ENCODE results near the gene SEPTIN6. TPM values are rescaled to one million over a fixed set of nuclear protein-coding genes. Genes with fewer than 3 reads are reported as not detected.
A peak's percentile ranks its signal among the peaks of the same experiment; 100 is the strongest.

Gene SEPTIN6
- total RNA-seq, 2 experiments from 2014 or later: 132 to 134 TPM

GRCh38 chrX:119695535-119696050 is 2.6 kb upstream of the SEPTIN6 start:
- Histone ChIP-seq H3K4me3 (ENCODE audit: low read length) (no peak overlapping the region), H3K9me3 (ENCODE audit: control insufficient read depth in 1 of 2, insufficient read depth in 1 of 2, low read length in 2 of 2) (no peaks in the 10 kb centered on the region), H3K36me3 (ENCODE audit: insufficient read depth, low read length) (no peaks in the 10 kb centered on the region), H3K27me3 (ENCODE audit: control insufficient read depth in 1 of 2, insufficient read depth in 2 of 2, low read length in 2 of 2) (no peaks in the 10 kb centered on the region), H3K27ac (ENCODE audit: low read depth in 1 of 2, low read length in 2 of 2) (no peak overlapping the region), H3K4me1 (ENCODE audit: insufficient read depth, low read length) (peaks cover 15% of the 10 kb centered on the region)
- Mint-ChIP-seq H3K4me1 (ENCODE audit: low read depth) (peaks cover 6% of the 10 kb centered on the region), H3K4me3 (peak overlapping the region; percentile 72), H3K27me3 (no peaks in the 10 kb centered on the region), H3K36me3 (ENCODE audit: low read depth) (peaks cover 20% of the 10 kb centered on the region), H3K9me3 (no peaks in the 10 kb centered on the region), H3K27ac (peak overlapping the region; percentile 45)
- TF ChIP-seq CTCF (IDR thresholded peaks at IDR 0.05): no peak
- DNase-seq: no peak
- ChIA-PET POLR2A (no interaction called here), CTCF (interaction anchor here (1.7 kb wide), 1 partner anchor 42 kb away, joined by 8 read pairs; no protein-coding TSS in a partner anchor)
- intact Hi-C loops (cut with DNase I, micrococcal nuclease): loop anchor here (5.0 to 10.0 kb wide), 2 partner anchors 37 to 91 kb away; partner anchors contain the start of gene NKRF (in 1 of the 2)
- ATAC-seq (ENCODE audit: poor library complexity): no peak

- Mint-ChIP-seq H3K27me3 (no peaks in the 10 kb centered on the region), H3K27ac (peak overlapping the region; percentile 67), H3K36me3 (ENCODE audit: low read depth) (peaks cover 25% of the 10 kb centered on the region), H3K4me1 (ENCODE audit: low read depth) (peaks cover 10% of the 10 kb centered on the region), H3K9me3 (no peaks in the 10 kb centered on the region), H3K4me3 (peak overlapping the region; percentile 54)
- ATAC-seq (ENCODE audit: poor library complexity): no peak
- Histone ChIP-seq H3K36me3 (ENCODE audit: insufficient read depth, low read length) (no peaks in the 10 kb centered on the region), H3K4me1 (ENCODE audit: insufficient read depth, low read length) (peaks cover 15% of the 10 kb centered on the region), H3K27me3 (ENCODE audit: control insufficient read depth in 1 of 2, insufficient read depth in 2 of 2, low read length in 2 of 2) (no peaks in the 10 kb centered on the region), H3K4me3 (ENCODE audit: low read length) (no peak overlapping the region), H3K9me3 (ENCODE audit: control insufficient read depth in 1 of 2, insufficient read depth in 1 of 2, low read length in 2 of 2) (no peaks in the 10 kb centered on the region), H3K27ac (ENCODE audit: low read depth in 1 of 2, low read length in 2 of 2) (no peak overlapping the region)
- ChIA-PET POLR2A (interaction anchor here (0.8 to 6.8 kb wide), 6 partner anchors 11 to 176 kb away, joined by 3 to 145 read pairs (median 7); partner anchors contain the start of genes NDUFA1, RNF113A and SOWAHD), CTCF (interaction anchor here (0.6 to 2.6 kb wide), 6 partner anchors 10 to 96 kb away, joined by 3 to 15 read pairs (median 6); partner anchors contain the start of gene RPL39)
- DNase-seq: peak in 1 of 14 experiments; percentile 27
- TF ChIP-seq CTCF (IDR thresholded peaks at IDR 0.05): no peak
- intact Hi-C loops (cut with DNase I, micrococcal nuclease): loop anchor here (5.0 to 10.0 kb wide), 4 partner anchors 37 to 90 kb away; partner anchors contain the start of gene NKRF (in 2 of the 2)
These were observed 1.9 kb upstream of the SEPTIN6 start for GRCh38 chrX:119694601-119695534.

- Mint-ChIP-seq H3K4me1 (ENCODE audit: low read depth) (peaks cover 15% of the 10 kb centered on the region), H3K4me3 (peak overlapping the region; percentile 97), H3K9me3 (no peaks in the 10 kb centered on the region), H3K27ac (peak overlapping the region; percentile 96), H3K36me3 (ENCODE audit: low read depth) (peaks cover 28% of the 10 kb centered on the region), H3K27me3 (no peaks in the 10 kb centered on the region)
- CTCF ChIA-PET: interaction anchor here (1.0 to 5.6 kb wide), 8 partner anchors 9 to 97 kb away, joined by 3 to 42 read pairs (median 8); partner anchors contain the start of gene RPL39
- intact Hi-C loops (cut with DNase I, micrococcal nuclease): loop anchor here (2.0 to 10.0 kb wide), 6 partner anchors 15 to 89 kb away; partner anchors contain the start of gene NKRF (in 2 of the 2)
- no peaks in the 10 kb centered on the region for H3K36me3 ChIP-seq (ENCODE audit: insufficient read depth, low read length)
- H3K27ac ChIP-seq (ENCODE audit: low read depth in 1 of 2, low read length in 2 of 2): peak overlapping the region in 1 of 2 donors; percentile 85
- H3K4me1 ChIP-seq (ENCODE audit: insufficient read depth, low read length): peaks cover 22% of the 10 kb centered on the region
- no peak for TF ChIP-seq CTCF (IDR thresholded peaks at IDR 0.05)
- peak overlapping the region; percentile 81 for H3K4me3 ChIP-seq (ENCODE audit: low read length)
- H3K27me3 ChIP-seq (ENCODE audit: control insufficient read depth in 1 of 2, insufficient read depth in 2 of 2, low read length in 2 of 2): no peaks in the 10 kb centered on the region
- POLR2A ChIA-PET: interaction anchor here (0.7 to 6.8 kb wide), 16 partner anchors 10 to 177 kb away, joined by 3 to 199 read pairs (median 5); partner anchors contain the start of genes NDUFA1, RNF113A, SOWAHD and UBE2A
- ATAC-seq (ENCODE audit: poor library complexity) (no peak), DNase-seq (no peak)
- no peaks in the 10 kb centered on the region for H3K9me3 ChIP-seq (ENCODE audit: control insufficient read depth in 1 of 2, insufficient read depth in 1 of 2, low read length in 2 of 2)
These were observed 1.1 kb upstream of the SEPTIN6 start for GRCh38 chrX:119693996-119694451.
